Erythroblast (primary cell): ENCODE measurements around the gene KITLG.

Experiments used
- GATA1 ChIP-seq: IDR thresholded peaks from 2 replicates; pipeline ENCODE4 v1.6.1; 2011; ENCODE audit warnings: low read depth, mild to moderate bottlenecking, control low read depth, low read length, moderate library complexity
- POLR2A ChIP-seq: IDR thresholded peaks from 2 replicates; pipeline ENCODE4 v1.6.1; 2011; ENCODE audit warnings: mild to moderate bottlenecking, low read length

DNA sequence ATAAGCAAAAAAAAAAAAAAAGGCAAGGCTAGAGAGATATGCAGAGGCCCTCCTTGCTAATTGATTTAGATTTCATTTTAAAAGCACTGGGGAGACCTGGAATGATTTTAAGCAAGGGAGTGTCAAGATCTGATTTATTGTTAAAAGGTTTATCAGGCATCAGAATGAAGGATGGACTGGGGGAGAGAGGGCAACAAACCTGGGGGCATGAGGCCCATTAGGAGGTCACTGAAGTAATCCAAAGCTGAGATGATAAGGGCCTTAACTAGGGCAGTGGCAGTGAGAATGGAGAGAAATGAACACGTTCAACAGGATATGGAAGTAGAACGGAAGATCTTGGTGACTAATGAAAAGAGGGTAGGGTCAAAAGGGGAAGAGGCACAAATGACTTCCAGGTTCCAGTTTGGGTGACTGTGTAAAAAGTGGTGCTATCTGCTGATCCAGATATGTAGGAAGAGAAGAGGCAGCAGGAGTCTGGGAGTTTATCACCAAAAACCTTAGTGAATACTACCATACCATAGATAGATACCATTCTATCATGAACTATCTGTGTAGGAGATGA lies 24.0 kb downstream of the KITLG start:
- TF ChIP-seq POLR2A (no peak), GATA1 (no peak)
